Measurements from ENCODE around the gene GCKR. TPM values are rescaled to one million over a fixed set of nuclear protein-coding genes. Genes with fewer than 3 reads are reported as not detected.

Gene GCKR
- total RNA-seq, 1 experiment from 2014 or later, result 0.11 TPM

DNA sequence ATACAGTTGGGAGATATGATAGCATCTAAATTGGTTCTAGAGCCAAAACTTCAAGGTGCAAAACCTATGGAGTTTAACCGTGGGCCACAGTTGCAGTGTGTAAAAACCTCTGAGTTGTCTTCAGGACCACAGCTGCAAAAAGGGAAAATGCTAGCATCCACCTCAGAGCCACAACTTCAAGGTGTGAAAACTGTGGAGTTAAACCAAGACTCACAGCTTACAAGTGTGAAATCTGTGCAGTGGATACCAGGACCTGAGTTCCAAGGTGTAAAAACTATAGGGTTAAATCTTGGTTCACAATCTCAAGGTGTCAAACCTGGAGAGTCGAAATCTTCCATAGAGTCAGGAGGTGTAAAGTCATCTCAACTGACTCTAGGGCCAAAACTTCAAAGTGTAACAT, 75.8 kb downstream of the GCKR start:
- peaks cover 7% of the 10 kb centered on the region for H3K9me3 ChIP-seq (ENCODE audit: control insufficient read depth, low read depth, low read length)
- peaks cover 86% of the 10 kb centered on the region for H3K27me3 Mint-ChIP-seq (ENCODE audit: low read depth)

More for the DNA sequence above, 75.8 kb downstream of the GCKR start:
- H2AFZ ChIP-seq (ENCODE audit: low read length), result no peak overlapping the region
- H3K14ac ChIP-seq (ENCODE audit: insufficient read depth, low read length), result no peak overlapping the region
- TF ChIP-seq CTCF (conservative IDR thresholded peaks at IDR 0.05), result no peak
- no peak overlapping the region for H3K56ac ChIP-seq (ENCODE audit: insufficient read length, low read depth, low read length)
- no peak overlapping the region for H3K4ac ChIP-seq (ENCODE audit: low read depth, low read length)
- no peak for DNase-seq
- no peak overlapping the region for H2BK15ac ChIP-seq (ENCODE audit: low read depth, low read length)
- H2BK120ac ChIP-seq (ENCODE audit: low read depth, low read length, poor library complexity, severe bottlenecking), result no peak overlapping the region
- Mint-ChIP-seq H3K4me1 (no peaks in the 10 kb centered on the region), H3K36me3 (ENCODE audit: insufficient read depth in 1 of 3, low read depth in 3 of 3) (no peaks in the 10 kb centered on the region), H3K27ac (no peak overlapping the region), H3K9me3 (peaks cover 0 to 22% of the 10 kb centered on the region in 2 experiments; a peak in 4 of 5 replicates), H3K4me3 (no peak overlapping the region)
- WGBS (ENCODE audit: extremely low coverage, insufficient read length, low lambda C conversion rate), result no CpG with 5 or more reads among the region's 2 CpGs
- H4K91ac ChIP-seq (ENCODE audit: insufficient read length, low read depth, low read length), result no peak overlapping the region
- no peak overlapping the region for H3T11ph ChIP-seq (ENCODE audit: low read length)
- no peak overlapping the region for H3K27ac ChIP-seq (ENCODE audit: insufficient read length, low read depth, low read length)
- H3K27me3 ChIP-seq (ENCODE audit: insufficient read depth, low read length), result peaks cover 3% of the 10 kb centered on the region; the same call in 1 of the 2 replicates
- H3K9ac ChIP-seq (ENCODE audit: extremely low read depth, insufficient read length, low read length), result no peak overlapping the region
- no peak overlapping the region for H3K4me2 ChIP-seq (ENCODE audit: insufficient read depth, insufficient read length, low read length)
- H2BK12ac ChIP-seq (ENCODE audit: insufficient read length, low read depth, low read length), result no peak overlapping the region
- no peaks in the 10 kb centered on the region for H3K79me1 ChIP-seq (ENCODE audit: insufficient read depth, low read depth, low read length, poor library complexity, severe bottlenecking)
- no peaks in the 10 kb centered on the region for H3K4me1 ChIP-seq (ENCODE audit: insufficient read depth, low read length)
- no peaks in the 10 kb centered on the region for H3K23me2 ChIP-seq (ENCODE audit: insufficient read length, low read depth, low read length, poor library complexity, severe bottlenecking)
- no peak overlapping the region for H3K18ac ChIP-seq (ENCODE audit: insufficient read length, low read depth, low read length)
- H3K23ac ChIP-seq (ENCODE audit: insufficient read length, low read depth, low read length), result no peak overlapping the region
- H2BK5ac ChIP-seq (ENCODE audit: insufficient read length, low read length), result no peak overlapping the region
- no peaks in the 10 kb centered on the region for H3K79me2 ChIP-seq (ENCODE audit: insufficient read depth, low read length)
- no peak overlapping the region for H4K5ac ChIP-seq (ENCODE audit: insufficient read length, low read depth, low read length)
- no peaks in the 10 kb centered on the region for H4K20me1 ChIP-seq (ENCODE audit: control insufficient read depth, insufficient read depth, insufficient read length)
- no peak overlapping the region for H2BK20ac ChIP-seq (ENCODE audit: low read depth, low read length, poor library complexity, severe bottlenecking)
- no peak overlapping the region for H4K8ac ChIP-seq (replicated peaks; ENCODE audit: insufficient read length, low read depth, low read length)
- H2AK5ac ChIP-seq (ENCODE audit: insufficient read length, low read length), result no peak overlapping the region

All from H9 (cell line).